ENCODE data around the gene ISLR2.

The ISLR2 gene

GRCh38 chr15:74168711-74169126 is 38.3 kb downstream of the ISLR2 start:
- TF ChIP-seq, protein P1, sequence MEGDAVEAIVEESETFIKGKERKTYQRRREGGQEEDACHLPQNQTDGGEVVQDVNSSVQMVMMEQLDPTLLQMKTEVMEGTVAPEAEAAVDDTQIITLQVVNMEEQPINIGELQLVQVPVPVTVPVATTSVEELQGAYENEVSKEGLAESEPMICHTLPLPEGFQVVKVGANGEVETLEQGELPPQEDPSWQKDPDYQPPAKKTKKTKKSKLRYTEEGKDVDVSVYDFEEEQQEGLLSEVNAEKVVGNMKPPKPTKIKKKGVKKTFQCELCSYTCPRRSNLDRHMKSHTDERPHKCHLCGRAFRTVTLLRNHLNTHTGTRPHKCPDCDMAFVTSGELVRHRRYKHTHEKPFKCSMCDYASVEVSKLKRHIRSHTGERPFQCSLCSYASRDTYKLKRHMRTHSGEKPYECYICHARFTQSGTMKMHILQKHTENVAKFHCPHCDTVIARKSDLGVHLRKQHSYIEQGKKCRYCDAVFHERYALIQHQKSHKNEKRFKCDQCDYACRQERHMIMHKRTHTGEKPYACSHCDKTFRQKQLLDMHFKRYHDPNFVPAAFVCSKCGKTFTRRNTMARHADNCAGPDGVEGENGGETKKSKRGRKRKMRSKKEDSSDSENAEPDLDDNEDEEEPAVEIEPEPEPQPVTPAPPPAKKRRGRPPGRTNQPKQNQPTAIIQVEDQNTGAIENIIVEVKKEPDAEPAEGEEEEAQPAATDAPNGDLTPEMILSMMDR (IDR thresholded peaks at IDR 0.05; ENCODE audit: low read depth, low read length): no peak
- no peak for DNase-seq (ENCODE audit: extremely low read depth, low read depth)

DNA sequence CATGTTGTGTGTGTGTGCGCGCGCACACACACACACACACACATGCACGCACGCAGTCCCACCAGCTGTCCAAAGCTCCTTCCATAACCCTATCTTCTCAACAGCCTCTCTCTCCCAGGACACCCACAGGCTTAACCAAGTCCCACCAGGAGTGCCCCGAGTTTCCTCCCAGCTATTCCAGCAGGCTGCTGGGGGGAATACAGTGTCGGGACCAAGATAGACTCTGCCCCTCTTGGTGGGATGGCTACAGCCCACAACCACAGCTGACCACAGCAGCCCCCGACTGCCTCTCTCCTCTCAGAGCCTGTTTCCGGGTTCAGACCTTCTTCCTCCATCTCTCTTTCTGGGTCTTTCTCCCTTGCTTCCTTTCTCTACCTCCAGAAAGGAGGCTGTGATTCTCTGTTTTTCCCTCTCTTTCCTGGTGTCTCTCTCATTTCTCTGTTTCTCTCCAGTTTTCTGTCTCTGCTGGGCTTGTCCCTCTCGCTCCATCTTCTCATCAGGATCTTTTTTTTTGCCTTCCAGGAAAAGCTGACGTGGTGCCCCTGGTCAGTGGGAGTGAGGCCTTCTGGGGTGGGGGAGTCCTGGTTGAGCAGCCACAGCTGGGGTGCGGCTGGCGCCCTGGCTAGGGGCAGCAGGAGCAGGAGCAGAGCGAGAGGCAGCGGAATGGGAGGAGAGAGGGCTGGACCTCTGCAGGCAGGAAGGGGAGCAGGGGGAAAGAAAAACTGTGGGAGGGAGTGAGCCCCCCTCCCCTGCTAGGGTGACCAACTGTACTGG is 39.9 kb downstream of the ISLR2 start:
- TF ChIP-seq, protein P1 (IDR thresholded peaks at IDR 0.05; ENCODE audit: low read depth, low read length): no peak
- no peak for DNase-seq (ENCODE audit: extremely low read depth, low read depth)

GRCh38 chr15:74170875-74171578 is 40.6 kb downstream of the ISLR2 start:
- TF ChIP-seq, protein P1 (IDR thresholded peaks at IDR 0.05; ENCODE audit: low read depth, low read length): no peak
- no peak for DNase-seq (ENCODE audit: extremely low read depth, low read depth)

GRCh38 chr15:74171965-74172541 is 41.7 kb downstream of the ISLR2 start:
- TF ChIP-seq, protein P1 (IDR thresholded peaks at IDR 0.05; ENCODE audit: low read depth, low read length): no peak
- DNase-seq (ENCODE audit: extremely low read depth, low read depth): no peak

- peak; percentile 49 for DNase-seq (ENCODE audit: extremely low read depth, low read depth)
- TF ChIP-seq, protein P1 (IDR thresholded peaks at IDR 0.05; ENCODE audit: low read depth, low read length): peak; percentile 16
Observed at GRCh38 chr15:74172701-74173379, 42.5 kb downstream of the ISLR2 start.

DNA sequence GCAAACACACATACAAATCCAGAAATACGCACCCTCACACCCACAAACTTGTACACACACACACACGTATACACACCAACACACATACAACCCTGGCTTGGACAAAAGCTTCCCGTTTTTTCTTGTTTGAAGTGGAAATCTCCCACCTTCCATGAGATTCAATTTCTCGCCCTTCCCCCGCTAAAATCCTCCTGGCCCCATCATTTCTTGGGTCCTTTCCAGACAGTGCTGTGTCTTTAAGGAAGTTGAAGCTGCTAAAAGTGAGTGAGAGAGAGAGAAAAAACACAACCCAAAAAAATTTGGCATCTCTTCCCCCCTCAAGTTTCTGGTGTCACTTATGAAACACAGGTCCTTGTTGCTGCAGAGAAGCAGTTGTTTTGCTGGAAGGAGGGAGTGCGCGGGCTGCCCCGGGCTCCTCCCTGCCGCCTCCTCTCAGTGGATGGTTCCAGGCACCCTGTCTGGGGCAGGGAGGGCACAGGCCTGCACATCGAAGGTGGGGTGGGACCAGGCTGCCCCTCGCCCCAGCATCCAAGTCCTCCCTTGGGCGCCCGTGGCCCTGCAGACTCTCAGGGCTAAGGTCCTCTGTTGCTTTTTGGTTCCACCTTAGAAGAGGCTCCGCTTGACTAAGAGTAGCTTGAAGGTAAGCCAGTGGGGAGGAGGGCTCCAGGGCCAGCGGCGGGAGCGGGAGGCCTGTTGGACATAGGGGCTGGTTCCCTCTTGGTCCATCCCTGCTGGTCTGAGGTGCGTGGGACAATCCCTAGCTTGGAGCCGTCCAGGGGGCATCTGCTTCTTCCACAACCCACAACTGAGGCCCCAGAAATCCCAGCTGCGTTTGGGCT is 43.2 kb downstream of the ISLR2 start, which contains the start of gene ISLR:
TSS of gene ISLR (plus strand) at position 331 of the 839 bp plus-strand sequence. CDS start 1,149 bp downstream, outside the sequence.
- TF ChIP-seq, protein P1 (IDR thresholded peaks at IDR 0.05; ENCODE audit: low read depth, low read length): no peak
- DNase-seq (ENCODE audit: extremely low read depth, low read depth): peak; percentile 78
